Trophoblast cell (in vitro differentiated cells and primary cell): ENCODE results near the gene SOCS3.

Source experiments
- DNase-seq, 2 donors: peaks; one replicate each; pipeline ENCODE4 v3.0.0-alpha.2; 2016
- H2AFZ ChIP-seq: 2 replicates; pipeline ENCODE4 v1.6.1; 2013; ENCODE audit warnings: low read length, moderate library complexity, mild to moderate bottlenecking; ENCODE audit not compliant: insufficient read depth, poor library complexity
- H2AK5ac ChIP-seq: 2 replicates; pipeline ENCODE4 v1.6.1; 2013; ENCODE audit warnings: mild to moderate bottlenecking, low read length
- H2BK120ac ChIP-seq: 2 replicates; pipeline ENCODE4 v1.6.1; 2013; ENCODE audit warnings: low read length, mild to moderate bottlenecking, moderate library complexity; ENCODE audit not compliant: insufficient read depth, poor library complexity
- H2BK12ac ChIP-seq: 2 replicates; pipeline ENCODE4 v1.6.1; 2013; ENCODE audit warnings: mild to moderate bottlenecking, low read length, moderate library complexity
- H2BK5ac ChIP-seq: 2 replicates; pipeline ENCODE4 v1.6.1; 2013; ENCODE audit warnings: low read length, low read depth, moderate library complexity, mild to moderate bottlenecking; ENCODE audit not compliant: poor library complexity
- H3K14ac ChIP-seq: 2 replicates; pipeline ENCODE4 v1.6.1; 2013; ENCODE audit warnings: mild to moderate bottlenecking, low read length
- H3K18ac ChIP-seq: 2 replicates; pipeline ENCODE4 v1.6.1; 2013; ENCODE audit warnings: mild to moderate bottlenecking, low read length
- H3K23ac ChIP-seq: 2 replicates; pipeline ENCODE4 v1.6.1; 2013; ENCODE audit warnings: low read length
- H3K27ac ChIP-seq: 2 replicates; pipeline ENCODE4 v1.5.1; 2013; ENCODE audit warnings: low read depth, mild to moderate bottlenecking, inconsistent platforms, low read length, moderate library complexity
- H3K27me3 ChIP-seq: 2 replicates; pipeline ENCODE4 v1.6.1; 2013; ENCODE audit warnings: inconsistent platforms, mild to moderate bottlenecking, low read length, moderate library complexity; ENCODE audit not compliant: insufficient read depth
- H3K36me3 ChIP-seq, 2 experiments: 1 replicate in 1 of 2; 2 replicates in 1 of 2; pipeline ENCODE4 v1.6.1; 2013; ENCODE audit warnings: low read length in 2 of 2, mild to moderate bottlenecking in 2 of 2, moderate library complexity in 1 of 2; ENCODE audit not compliant: insufficient read depth in 2 of 2, control insufficient read depth in 1 of 2
- H3K4ac ChIP-seq: 2 replicates; pipeline ENCODE4 v1.6.1; 2013; ENCODE audit warnings: low read depth, mild to moderate bottlenecking, low read length, moderate library complexity
- H3K4me1 ChIP-seq, 2 experiments: 1 replicate in 1 of 2; 2 replicates in 1 of 2; pipeline ENCODE4 v1.6.1; 2013; ENCODE audit warnings: low read length in 2 of 2, mild to moderate bottlenecking in 2 of 2, moderate library complexity in 1 of 2; ENCODE audit not compliant: insufficient read depth in 2 of 2, control insufficient read depth in 1 of 2
- H3K4me2 ChIP-seq: 2 replicates; pipeline ENCODE4 v1.6.1; 2013; ENCODE audit warnings: inconsistent platforms, mild to moderate bottlenecking, low read length, moderate library complexity
- H3K4me3 ChIP-seq: 2 replicates; pipeline ENCODE4 v1.5.1; 2013; ENCODE audit warnings: mild to moderate bottlenecking, low read depth, low read length, inconsistent platforms
- H3K79me1 ChIP-seq: one replicate; pipeline ENCODE4 v1.6.1; 2013; ENCODE audit warnings: low read length
- H3K79me2 ChIP-seq: 2 replicates; pipeline ENCODE4 v1.6.1; 2013; ENCODE audit warnings: low read length, mild to moderate bottlenecking; ENCODE audit not compliant: control insufficient read depth, insufficient read depth, poor library complexity
- H3K9ac ChIP-seq: 2 replicates; pipeline ENCODE4 v1.6.1; 2013; ENCODE audit warnings: mild to moderate bottlenecking, low read length
- H3K9me3 ChIP-seq: 2 replicates; pipeline ENCODE4 v1.6.1; 2013; ENCODE audit warnings: low read depth, mild to moderate bottlenecking, control low read depth, inconsistent platforms, low read length; ENCODE audit not compliant: insufficient read depth
- H4K12ac ChIP-seq: 2 replicates; pipeline ENCODE4 v1.6.1; 2013; ENCODE audit warnings: low read depth, mild to moderate bottlenecking, low read length, moderate library complexity
- H4K8ac ChIP-seq: 2 replicates; pipeline ENCODE4 v1.6.1; 2013; ENCODE audit warnings: low read depth, mild to moderate bottlenecking, low read length, moderate library complexity
- H4K91ac ChIP-seq: one replicate; pipeline ENCODE4 v1.6.1; 2013; ENCODE audit warnings: low read depth, mild to moderate bottlenecking, low read length, moderate library complexity
- WGBS: extraction: QIAGEN DNeasy Blood & Tissue Kit; methylation state at CpG from one replicate; pipeline ENCODE4 v1.1.7; 2013; ENCODE audit warnings: missing lambda C conversion rate; ENCODE audit not compliant: insufficient read length, insufficient coverage; ENCODE audit errors: extremely low coverage; 5-methylcytosine and 5-hydroxymethylcytosine counted together

Gene SOCS3

DNA sequence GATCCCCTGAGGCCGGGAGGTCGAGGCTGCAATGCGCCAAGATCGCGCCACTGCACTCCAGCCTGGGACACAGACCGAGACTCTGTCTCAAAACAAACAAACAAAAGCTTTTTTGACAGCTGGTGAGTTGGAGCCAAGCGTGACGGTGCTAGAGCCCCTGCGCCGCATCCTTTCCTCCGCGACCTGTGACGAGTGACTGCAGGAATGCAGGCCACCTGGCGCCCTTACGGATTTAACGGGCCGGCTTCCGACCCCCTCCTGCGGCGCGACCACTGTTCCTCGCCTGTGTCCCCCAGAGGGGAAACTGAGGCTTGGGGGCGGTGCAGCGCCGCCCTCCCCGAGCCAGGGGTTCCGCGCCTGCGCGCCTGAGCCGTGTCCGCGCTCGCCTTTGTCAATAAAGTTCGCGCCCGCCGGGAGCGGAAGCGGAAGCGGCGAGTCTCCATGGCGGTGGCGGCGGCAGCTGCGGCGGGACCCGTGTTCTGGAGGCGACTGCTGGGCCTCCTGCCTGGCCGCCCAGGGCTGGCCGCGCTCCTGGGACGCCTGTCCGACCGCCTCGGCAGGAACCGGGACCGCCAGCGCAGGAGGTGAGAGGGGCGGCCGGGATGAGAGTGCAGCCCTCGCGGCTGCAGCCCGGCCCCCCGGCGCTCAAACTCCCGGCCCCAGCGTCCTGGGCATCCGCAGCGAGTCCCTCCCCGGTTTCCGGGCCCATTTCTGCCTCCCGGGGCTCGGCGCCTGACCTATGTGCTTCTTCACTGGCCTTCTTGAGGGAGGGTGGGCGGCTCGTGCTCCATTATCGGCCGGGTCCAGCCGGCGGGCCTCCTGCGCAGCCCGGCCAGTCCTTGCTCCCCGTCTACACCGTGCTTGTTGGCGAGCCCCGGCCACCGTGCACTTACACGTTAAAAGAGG lies 18.6 kb upstream of the SOCS3 start, which contains the start of gene PGS1:
TSS of gene PGS1 (plus strand) at position 425 of the 906 bp plus-strand sequence. CDS start at position 442, 17 bp downstream.
- Histone ChIP-seq H3K9ac (peak within 1 kb of the TSS; percentile 97), H2BK12ac (peak within 1 kb of the TSS; percentile 86), H3K4me3 (peak within 1 kb of the TSS; percentile 98), H3K23ac (peak within 1 kb of the TSS; percentile 28), H4K12ac (peak within 1 kb of the TSS; percentile 82), H3K27me3 (no peaks in the 10 kb centered on the region), H4K8ac (peak within 1 kb of the TSS; percentile 96), H3K4ac (peak within 1 kb of the TSS; percentile 99), H2AK5ac (peak within 1 kb of the TSS; percentile 96), H3K14ac (peak within 1 kb of the TSS; percentile 94), H2BK5ac (peak within 1 kb of the TSS; percentile 92), H3K27ac (peak within 1 kb of the TSS; percentile 79), H3K36me3 (peaks cover 0 to 2% of the 10 kb centered on the region in 2 experiments), H3K79me2 (peaks cover 26% of the 10 kb centered on the region), H3K4me1 (peaks cover 27 to 41% of the 10 kb centered on the region in 2 experiments), H4K91ac (peak within 1 kb of the TSS; percentile 96), H3K18ac (peak within 1 kb of the TSS; percentile 92), H2BK120ac (peak within 1 kb of the TSS; percentile 69), H2AFZ (peak within 1 kb of the TSS; percentile 87), H3K79me1 (peaks cover 43% of the 10 kb centered on the region), H3K9me3 (no peaks in the 10 kb centered on the region), H3K4me2 (peak within 1 kb of the TSS; percentile 82)
- peak; percentile 57 to 79 for DNase-seq
- no CpG with 5 or more reads among the region's 89 CpGs for WGBS

DNA sequence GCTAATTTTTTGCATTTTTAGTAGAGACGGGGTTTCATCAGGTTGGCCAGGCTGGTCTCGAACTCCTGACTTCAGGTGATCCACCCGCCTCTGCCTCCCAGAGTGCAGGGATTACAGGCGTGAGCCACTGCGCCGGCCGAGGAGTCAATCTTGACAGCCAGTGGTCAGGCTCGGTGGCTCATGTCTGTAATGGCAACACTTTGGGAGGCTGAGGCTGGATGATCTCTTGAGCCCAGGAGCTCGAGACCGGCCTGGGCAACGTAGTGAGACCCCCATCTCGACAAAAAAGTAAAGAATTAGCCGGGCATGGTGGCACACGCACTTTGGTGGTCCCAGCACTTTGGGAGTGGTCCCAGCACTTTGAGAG lies 18.0 kb upstream of the SOCS3 start:
- Histone ChIP-seq H3K79me2 (peaks cover 27% of the 10 kb centered on the region), H3K18ac (peak overlapping the region; percentile 73), H3K27ac (peak overlapping the region; percentile 40), H3K4me2 (peak overlapping the region; percentile 82), H3K27me3 (no peaks in the 10 kb centered on the region), H2BK120ac (peak overlapping the region; percentile 69), H3K4me3 (no peak overlapping the region), H4K12ac (peak overlapping the region; percentile 55), H3K79me1 (peaks cover 49% of the 10 kb centered on the region), H2BK5ac (peak overlapping the region; percentile 92), H3K9ac (no peak overlapping the region), H2AFZ (peak overlapping the region; percentile 64), H2BK12ac (peak overlapping the region; percentile 86), H3K4ac (peak overlapping the region; percentile 99), H3K14ac (peak overlapping the region; percentile 79), H2AK5ac (peak overlapping the region; percentile 78), H3K23ac (no peak overlapping the region), H4K91ac (peak overlapping the region; percentile 96), H4K8ac (peak overlapping the region; percentile 96), H3K9me3 (no peaks in the 10 kb centered on the region), H3K36me3 (peaks cover 0 to 2% of the 10 kb centered on the region in 2 experiments), H3K4me1 (peaks cover 33 to 47% of the 10 kb centered on the region in 2 experiments)
- no peak for DNase-seq
- WGBS = no CpG with 5 or more reads among the region's 14 CpGs

DNA sequence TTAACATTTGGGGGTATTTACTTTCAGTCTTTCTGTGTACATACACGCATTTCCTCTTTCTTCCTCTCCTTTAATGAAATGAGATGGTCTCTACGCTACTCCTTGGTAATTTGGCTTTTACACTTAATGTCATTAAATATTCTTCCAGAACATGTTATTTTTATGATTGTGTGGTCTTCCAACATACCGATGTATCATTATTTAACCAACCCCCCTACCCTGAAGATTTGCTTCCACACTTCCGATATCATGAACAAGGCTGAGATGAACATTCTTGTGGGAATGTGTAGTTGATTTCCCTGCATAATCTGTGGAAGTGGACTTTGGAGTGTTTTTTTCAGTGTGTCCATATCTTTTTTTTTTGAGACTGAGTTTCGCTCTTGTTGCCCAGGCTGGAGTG lies 16.3 kb upstream of the SOCS3 start:
- no peak overlapping the region for H3K4ac ChIP-seq
- H4K8ac ChIP-seq = no peak overlapping the region
- no peak overlapping the region for H3K23ac ChIP-seq
- H3K27me3 ChIP-seq = no peaks in the 10 kb centered on the region
- H3K79me1 ChIP-seq = peaks cover 62% of the 10 kb centered on the region
- H2AK5ac ChIP-seq = no peak overlapping the region
- H3K27ac ChIP-seq = peak overlapping the region; percentile 100
- no peak overlapping the region for H4K91ac ChIP-seq
- no peak overlapping the region for H3K9ac ChIP-seq
- H3K14ac ChIP-seq = peak overlapping the region; percentile 8
- peaks cover 38 to 44% of the 10 kb centered on the region in 2 experiments for H3K4me1 ChIP-seq
- no peak overlapping the region for H4K12ac ChIP-seq
- WGBS = no CpG with 5 or more reads among the region's 5 CpGs
- no peak overlapping the region for H3K18ac ChIP-seq
- peak overlapping the region; percentile 53 for H2BK12ac ChIP-seq
- H3K79me2 ChIP-seq = peaks cover 25% of the 10 kb centered on the region
- H3K4me2 ChIP-seq = no peak overlapping the region
- H2BK5ac ChIP-seq = peak overlapping the region; percentile 82
- no peaks in the 10 kb centered on the region for H3K9me3 ChIP-seq
- H3K36me3 ChIP-seq = peaks cover 0 to 2% of the 10 kb centered on the region in 2 experiments
- H3K4me3 ChIP-seq = no peak overlapping the region
- DNase-seq = no peak
- H2BK120ac ChIP-seq = no peak overlapping the region
- no peak overlapping the region for H2AFZ ChIP-seq

DNA sequence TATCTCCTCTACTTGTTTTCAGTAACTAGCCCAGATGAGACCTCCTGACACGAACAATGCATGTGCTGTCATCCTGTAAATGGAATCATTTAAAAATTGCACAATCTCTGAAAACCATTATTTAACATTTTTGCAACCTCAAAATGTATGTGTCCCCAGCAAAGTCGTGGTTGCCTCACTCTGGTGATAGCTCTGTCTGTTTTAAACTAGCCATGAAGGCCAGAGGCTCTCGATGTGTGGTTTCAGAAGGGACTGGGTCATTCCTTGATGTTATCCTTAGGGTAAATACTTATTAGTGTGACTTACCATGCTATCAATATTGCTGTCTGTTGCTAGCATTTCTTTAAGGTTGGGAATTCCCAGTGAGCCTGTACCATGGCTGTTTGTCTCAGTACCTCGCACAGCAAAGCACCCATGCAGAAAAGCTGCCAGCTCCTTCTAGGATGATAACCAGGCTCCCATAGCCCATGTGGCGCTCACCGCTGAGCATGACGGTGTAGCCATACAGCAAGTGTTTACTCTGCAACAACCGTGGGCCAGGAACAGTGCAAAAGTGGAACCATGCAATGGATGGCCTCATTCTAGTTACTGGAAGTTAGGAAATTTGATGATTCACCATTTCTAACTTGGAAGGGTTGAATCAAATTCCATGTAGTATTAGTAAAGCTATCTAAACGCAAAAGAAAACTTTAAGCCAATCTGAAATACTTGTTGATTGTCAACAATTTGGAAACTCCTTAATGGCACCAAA lies 15.7 kb upstream of the SOCS3 start:
- peak overlapping the region; percentile 100 for H3K27ac ChIP-seq
- H2BK5ac ChIP-seq = peak overlapping the region; percentile 97
- H3K79me2 ChIP-seq = peaks cover 22% of the 10 kb centered on the region
- peak; percentile 70 to 89 for DNase-seq
- no peaks in the 10 kb centered on the region for H3K9me3 ChIP-seq
- peak overlapping the region; percentile 96 for H4K8ac ChIP-seq
- no CpG with 5 or more reads among the region's 9 CpGs for WGBS
- no peak overlapping the region for H3K23ac ChIP-seq
- H3K4me3 ChIP-seq = no peak overlapping the region
- H3K18ac ChIP-seq = peak overlapping the region; percentile 36
- peak overlapping the region; percentile 98 for H4K91ac ChIP-seq
- H2AFZ ChIP-seq = peak overlapping the region; percentile 89
- peak overlapping the region; percentile 90 for H3K14ac ChIP-seq
- no peaks in the 10 kb centered on the region for H3K27me3 ChIP-seq
- H3K4me1 ChIP-seq = peaks cover 42 to 47% of the 10 kb centered on the region in 2 experiments
- H2BK120ac ChIP-seq = peak overlapping the region; percentile 94
- peaks cover 67% of the 10 kb centered on the region for H3K79me1 ChIP-seq
- H3K4me2 ChIP-seq = peak overlapping the region; percentile 51
- peak overlapping the region; percentile 95 for H2BK12ac ChIP-seq
- no peaks in the 10 kb centered on the region for H3K36me3 ChIP-seq
- peak overlapping the region; percentile 3 for H3K4ac ChIP-seq
- peak overlapping the region; percentile 6 for H2AK5ac ChIP-seq
- H3K9ac ChIP-seq = no peak overlapping the region
- no peak overlapping the region for H4K12ac ChIP-seq
